Measurements from ENCODE around the gene SLC1A1.

Gene SLC1A1

DNA sequence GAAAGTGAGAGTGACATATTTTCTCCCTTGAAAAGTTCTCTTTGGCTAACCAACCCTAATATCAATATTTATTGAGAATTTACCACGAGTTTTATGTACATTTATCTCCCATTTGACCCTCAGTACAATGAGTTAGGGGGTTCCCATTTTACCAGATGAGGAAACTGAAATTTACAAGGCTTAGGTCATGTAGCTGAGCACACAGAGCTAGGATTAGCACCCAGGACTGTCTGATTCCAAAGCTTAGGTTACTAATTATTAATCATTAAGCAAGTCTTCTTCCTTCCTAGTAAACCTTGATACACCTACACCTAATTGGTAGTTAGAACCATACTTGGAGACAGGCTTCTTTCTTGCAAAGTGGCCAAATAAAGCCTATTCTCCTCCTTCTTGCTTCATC is 12.2 kb downstream of the SLC1A1 start:
- DNase-seq (ENCODE audit: low spot score), result no peak
- TF ChIP-seq CTCF (IDR thresholded peaks at IDR 0.05), result no peak
- H3K4me3 ChIP-seq, result no peak overlapping the region
- no peak overlapping the region for H3K27ac ChIP-seq

DNA sequence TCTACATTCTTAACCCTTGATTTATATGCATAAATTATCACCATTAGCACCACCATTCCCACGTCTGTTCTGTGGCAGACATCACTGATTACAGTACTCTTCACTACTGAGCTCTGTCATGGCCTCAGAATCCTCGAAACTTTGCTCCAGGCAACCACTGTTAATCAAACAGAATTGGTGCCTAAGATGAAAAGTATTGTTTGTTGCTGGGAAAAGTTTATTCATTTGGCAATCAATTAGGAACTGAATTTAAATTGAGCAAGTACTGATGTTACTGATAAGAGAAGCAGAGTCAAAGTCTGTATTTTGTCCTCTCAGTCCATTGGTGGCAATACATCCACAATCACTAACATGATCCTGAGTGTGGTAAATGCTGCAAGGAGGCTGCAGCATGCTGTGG is 12.8 kb downstream of the SLC1A1 start:
- TF ChIP-seq CTCF (IDR thresholded peaks at IDR 0.05), result no peak
- Histone ChIP-seq H3K27ac (no peak overlapping the region), H3K4me3 (no peak overlapping the region)
- no peak for DNase-seq (ENCODE audit: low spot score)

- Histone ChIP-seq H3K27ac (no peak overlapping the region), H3K4me3 (no peak overlapping the region)
- no peak for DNase-seq (ENCODE audit: low spot score)
- no peak for TF ChIP-seq CTCF (IDR thresholded peaks at IDR 0.05)
Measured at GRCh38 chr9:4504250-4504649, 14.0 kb downstream of the SLC1A1 start.

DNA sequence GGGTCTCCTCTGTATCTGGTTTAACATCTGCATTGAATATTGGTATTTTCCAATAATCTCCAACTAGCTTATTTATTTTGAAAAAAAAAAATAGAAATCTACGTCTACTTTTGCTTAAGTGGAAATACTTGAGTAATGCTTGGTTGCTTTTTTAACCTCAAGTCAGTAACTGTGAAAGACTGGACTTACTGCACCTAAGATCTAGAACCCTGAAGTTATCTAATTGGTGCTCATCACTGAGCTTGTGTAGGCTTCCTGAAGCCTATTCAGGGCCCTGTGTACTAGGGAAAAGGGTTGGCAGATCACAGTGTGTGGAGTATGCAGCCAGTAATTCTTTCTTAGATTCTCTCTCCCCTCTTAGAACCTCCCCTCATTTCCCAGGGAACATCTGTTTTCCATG is 16.2 kb downstream of the SLC1A1 start:
- no peak for TF ChIP-seq CTCF (IDR thresholded peaks at IDR 0.05)
- no peak overlapping the region for H3K4me3 ChIP-seq
- H3K27ac ChIP-seq, result no peak overlapping the region
- DNase-seq (ENCODE audit: low spot score), result no peak

- H3K27ac ChIP-seq, result no peak overlapping the region
- no peak for DNase-seq (ENCODE audit: low spot score)
- H3K4me3 ChIP-seq, result no peak overlapping the region
- no peak for TF ChIP-seq CTCF (IDR thresholded peaks at IDR 0.05)
Measured at GRCh38 chr9:4507306-4508130, 17.2 kb downstream of the SLC1A1 start.

DNA sequence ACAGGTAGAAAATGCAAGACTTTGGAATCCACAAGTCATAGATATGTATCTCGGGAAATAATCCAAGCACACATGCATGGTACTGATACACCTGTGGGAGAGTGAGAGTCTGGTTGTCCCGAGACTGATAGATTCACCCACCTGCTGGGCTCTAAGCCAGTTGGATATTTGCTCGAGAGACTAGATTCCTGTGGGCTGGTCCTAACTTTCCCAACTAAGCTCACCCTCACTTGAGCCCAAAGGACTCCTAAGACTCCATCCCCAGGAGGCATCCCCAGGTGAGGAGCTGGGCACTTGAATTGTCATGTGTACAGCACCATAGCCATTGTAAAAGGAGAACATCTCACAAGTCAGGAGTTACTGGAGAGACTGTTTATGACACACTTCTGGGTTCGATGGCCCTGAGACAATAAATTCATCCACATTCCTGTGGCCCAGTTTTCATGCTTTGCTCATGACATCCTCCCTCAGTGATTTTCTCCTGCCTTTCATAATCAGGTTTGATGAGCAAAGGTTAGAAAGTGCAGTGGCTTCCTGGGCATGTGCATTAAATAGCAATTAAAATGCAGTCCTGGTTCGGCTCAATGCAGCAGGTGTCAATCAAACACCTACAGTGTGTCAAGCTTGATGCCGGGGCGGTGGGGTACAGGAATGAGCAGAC is 18.1 kb downstream of the SLC1A1 start:
- TF ChIP-seq CTCF (IDR thresholded peaks at IDR 0.05), result no peak
- no peak overlapping the region for H3K27ac ChIP-seq
- DNase-seq (ENCODE audit: low spot score), result no peak
- no peak overlapping the region for H3K4me3 ChIP-seq
